Measurements from ENCODE around the gene LRRC4C.

LRRC4C gene

GRCh38 chr11:41116970-41117369 is 342.5 kb downstream of the LRRC4C start:
- Histone ChIP-seq H3K27me3 (ENCODE audit: control insufficient read depth, insufficient read depth, low read length, poor library complexity, severe bottlenecking) (no peaks in the 10 kb centered on the region), H3K36me3 (ENCODE audit: control insufficient read depth, insufficient read depth, low read length) (no peaks in the 10 kb centered on the region), H3K9me3 (ENCODE audit: control insufficient read depth, low read length) (no peaks in the 10 kb centered on the region), H3K27ac (ENCODE audit: insufficient read depth, low read depth, low read length, poor library complexity, severe bottlenecking) (no peak overlapping the region), H3K4me3 (ENCODE audit: insufficient read depth, low read depth, low read length) (no peak overlapping the region), H3K4me1 (ENCODE audit: control insufficient read depth, insufficient read depth, low read length) (no peaks in the 10 kb centered on the region)
- WGBS, 2 experiments = 51 to 58% methylated on average over 3 of the region's 3 CpGs

GRCh38 chr11:41115066-41115465 is 344.4 kb downstream of the LRRC4C start:
- Histone ChIP-seq H3K9me3 (ENCODE audit: control insufficient read depth, low read length) (no peaks in the 10 kb centered on the region), H3K36me3 (ENCODE audit: control insufficient read depth, insufficient read depth, low read length) (no peaks in the 10 kb centered on the region), H3K4me3 (ENCODE audit: insufficient read depth, low read depth, low read length) (no peak overlapping the region), H3K4me1 (ENCODE audit: control insufficient read depth, insufficient read depth, low read length) (no peaks in the 10 kb centered on the region), H3K27ac (ENCODE audit: insufficient read depth, low read depth, low read length, poor library complexity, severe bottlenecking) (no peak overlapping the region), H3K27me3 (ENCODE audit: control insufficient read depth, insufficient read depth, low read length, poor library complexity, severe bottlenecking) (no peaks in the 10 kb centered on the region)

DNA sequence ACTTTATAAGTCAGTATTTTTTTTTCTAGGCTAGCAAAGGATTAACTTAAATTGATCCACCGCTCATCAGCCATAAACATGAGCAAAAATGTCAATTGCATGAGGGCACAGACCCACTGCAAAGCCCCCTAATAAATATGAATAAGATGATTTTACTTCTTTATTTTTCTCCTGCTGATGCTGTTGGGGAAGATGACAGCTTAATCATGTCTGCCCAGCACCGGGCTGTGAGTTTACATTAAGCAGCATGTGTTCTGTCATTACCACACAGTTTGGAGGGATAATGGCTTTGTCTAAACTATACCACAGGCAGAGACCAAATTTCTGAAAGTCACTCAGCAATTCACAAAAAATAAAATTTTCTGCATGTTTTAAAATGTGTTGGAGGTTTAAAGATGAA is 346.3 kb downstream of the LRRC4C start:
- Histone ChIP-seq H3K4me3 (ENCODE audit: insufficient read depth, low read depth, low read length) (no peak overlapping the region), H3K9me3 (ENCODE audit: control insufficient read depth, low read length) (no peaks in the 10 kb centered on the region), H3K36me3 (ENCODE audit: control insufficient read depth, insufficient read depth, low read length) (no peaks in the 10 kb centered on the region), H3K4me1 (ENCODE audit: control insufficient read depth, insufficient read depth, low read length) (no peaks in the 10 kb centered on the region), H3K27ac (ENCODE audit: insufficient read depth, low read depth, low read length, poor library complexity, severe bottlenecking) (no peak overlapping the region), H3K27me3 (ENCODE audit: control insufficient read depth, insufficient read depth, low read length, poor library complexity, severe bottlenecking) (no peaks in the 10 kb centered on the region)
- 57 to 71% methylated on average over 1 to 2 of the region's 2 CpGs for WGBS, 2 experiments

DNA sequence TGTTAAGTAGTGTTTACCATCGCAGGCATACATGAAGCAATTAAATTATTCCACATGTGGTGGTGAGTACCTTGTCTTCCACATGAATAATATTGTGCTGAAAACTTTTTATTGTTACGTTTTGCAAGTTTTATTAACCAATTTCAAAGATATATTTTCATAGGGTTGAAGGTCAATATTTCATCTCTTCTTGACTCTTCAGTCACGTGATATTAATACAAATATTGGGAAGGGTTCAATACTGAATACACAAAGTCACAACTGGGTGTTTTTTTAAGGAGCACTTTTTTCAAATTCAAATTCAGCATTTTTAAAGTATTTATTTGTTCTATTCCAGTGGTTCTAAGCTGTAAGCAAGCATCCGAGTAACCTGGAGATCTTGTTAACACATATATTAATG is 348.9 kb downstream of the LRRC4C start:
- Histone ChIP-seq H3K4me3 (ENCODE audit: insufficient read depth, low read depth, low read length) (no peak overlapping the region), H3K36me3 (ENCODE audit: control insufficient read depth, insufficient read depth, low read length) (no peaks in the 10 kb centered on the region), H3K9me3 (ENCODE audit: control insufficient read depth, low read length) (no peaks in the 10 kb centered on the region), H3K27me3 (ENCODE audit: control insufficient read depth, insufficient read depth, low read length, poor library complexity, severe bottlenecking) (no peaks in the 10 kb centered on the region), H3K4me1 (ENCODE audit: control insufficient read depth, insufficient read depth, low read length) (no peaks in the 10 kb centered on the region), H3K27ac (ENCODE audit: insufficient read depth, low read depth, low read length, poor library complexity, severe bottlenecking) (no peak overlapping the region)
- 94 to 100% methylated on average over 1 to 3 of the region's 4 CpGs for WGBS, 2 experiments

DNA sequence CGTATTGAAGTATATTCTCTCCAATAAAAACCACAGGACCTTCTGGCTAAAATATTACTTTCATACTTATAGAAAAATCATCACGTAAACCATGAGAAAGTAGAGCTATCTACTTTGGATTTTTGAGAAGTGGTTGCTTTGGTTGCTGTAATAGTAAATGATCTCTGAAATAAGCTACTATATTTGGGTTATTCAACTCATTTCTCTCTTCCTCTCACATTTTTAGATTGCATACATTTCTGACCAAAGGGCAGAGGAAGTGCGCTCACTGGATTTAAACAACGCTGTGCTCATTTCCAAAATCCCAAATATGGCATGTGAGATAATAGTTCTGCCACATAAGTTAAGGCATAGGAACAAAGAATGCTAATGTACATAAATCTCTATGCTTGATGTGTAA is 357.0 kb downstream of the LRRC4C start:
- H3K9me3 ChIP-seq (ENCODE audit: control insufficient read depth, low read length) = no peaks in the 10 kb centered on the region
- H3K36me3 ChIP-seq (ENCODE audit: control insufficient read depth, insufficient read depth, low read length) = no peaks in the 10 kb centered on the region
- WGBS, 2 experiments = 91 to 100% methylated on average over 2 to 3 of the region's 4 CpGs
- no peak overlapping the region for H3K27ac ChIP-seq (ENCODE audit: insufficient read depth, low read depth, low read length, poor library complexity, severe bottlenecking)
- H3K27me3 ChIP-seq (ENCODE audit: control insufficient read depth, insufficient read depth, low read length, poor library complexity, severe bottlenecking) = no peaks in the 10 kb centered on the region
- no peak overlapping the region for H3K4me3 ChIP-seq (ENCODE audit: insufficient read depth, low read depth, low read length)
- no peaks in the 10 kb centered on the region for H3K4me1 ChIP-seq (ENCODE audit: control insufficient read depth, insufficient read depth, low read length)

- no peaks in the 10 kb centered on the region for H3K4me1 ChIP-seq (ENCODE audit: control insufficient read depth, insufficient read depth, low read length)
- no peak overlapping the region for H3K4me3 ChIP-seq (ENCODE audit: insufficient read depth, low read depth, low read length)
- 69 to 100% methylated on average over 1 of the region's 1 CpG for WGBS, 2 experiments
- no peaks in the 10 kb centered on the region for H3K36me3 ChIP-seq (ENCODE audit: control insufficient read depth, insufficient read depth, low read length)
- H3K27ac ChIP-seq (ENCODE audit: insufficient read depth, low read depth, low read length, poor library complexity, severe bottlenecking) = no peak overlapping the region
- no peaks in the 10 kb centered on the region for H3K9me3 ChIP-seq (ENCODE audit: control insufficient read depth, low read length)
- H3K27me3 ChIP-seq (ENCODE audit: control insufficient read depth, insufficient read depth, low read length, poor library complexity, severe bottlenecking) = no peaks in the 10 kb centered on the region
Measured at GRCh38 chr11:41099654-41100053, 359.8 kb downstream of the LRRC4C start.

DNA sequence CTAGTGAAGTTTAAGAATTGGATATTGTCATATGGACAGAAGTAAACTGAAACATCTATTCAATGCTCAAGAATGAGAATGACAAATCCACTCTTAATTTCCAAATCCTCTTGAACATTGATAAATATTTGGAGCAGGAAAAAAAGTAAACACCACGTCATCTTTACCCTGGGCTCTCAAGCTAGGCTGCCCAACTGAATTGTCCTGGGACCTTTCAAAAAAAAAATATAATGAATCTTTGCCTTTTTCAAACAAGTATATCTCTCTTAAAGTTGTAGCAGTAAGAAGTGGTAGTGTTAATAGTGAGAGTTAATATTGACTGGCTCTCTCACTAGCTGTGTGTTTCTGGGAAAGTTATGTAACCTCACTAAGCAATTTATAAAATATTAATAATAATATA is 374.3 kb downstream of the LRRC4C start:
- no peak overlapping the region for H3K4me3 ChIP-seq (ENCODE audit: insufficient read depth, low read depth, low read length)
- no peaks in the 10 kb centered on the region for H3K36me3 ChIP-seq (ENCODE audit: control insufficient read depth, insufficient read depth, low read length)
- H3K4me1 ChIP-seq (ENCODE audit: control insufficient read depth, insufficient read depth, low read length) = no peaks in the 10 kb centered on the region
- H3K9me3 ChIP-seq (ENCODE audit: control insufficient read depth, low read length) = no peaks in the 10 kb centered on the region
- H3K27me3 ChIP-seq (ENCODE audit: control insufficient read depth, insufficient read depth, low read length, poor library complexity, severe bottlenecking) = no peaks in the 10 kb centered on the region
- WGBS, 2 experiments = 83 to 100% methylated on average over 1 of the region's 1 CpG
- H3K27ac ChIP-seq (ENCODE audit: insufficient read depth, low read depth, low read length, poor library complexity, severe bottlenecking) = no peak overlapping the region

GRCh38 chr11:41081756-41082285 is 377.6 kb downstream of the LRRC4C start:
- Histone ChIP-seq H3K4me3 (ENCODE audit: insufficient read depth, low read depth, low read length) (no peak overlapping the region), H3K36me3 (ENCODE audit: control insufficient read depth, insufficient read depth, low read length) (no peaks in the 10 kb centered on the region), H3K27me3 (ENCODE audit: control insufficient read depth, insufficient read depth, low read length, poor library complexity, severe bottlenecking) (no peaks in the 10 kb centered on the region), H3K27ac (ENCODE audit: insufficient read depth, low read depth, low read length, poor library complexity, severe bottlenecking) (no peak overlapping the region), H3K4me1 (ENCODE audit: control insufficient read depth, insufficient read depth, low read length) (no peaks in the 10 kb centered on the region), H3K9me3 (ENCODE audit: control insufficient read depth, low read length) (no peaks in the 10 kb centered on the region)
- 92 to 96% methylated on average over 7 to 8 of the region's 8 CpGs for WGBS, 2 experiments

DNA sequence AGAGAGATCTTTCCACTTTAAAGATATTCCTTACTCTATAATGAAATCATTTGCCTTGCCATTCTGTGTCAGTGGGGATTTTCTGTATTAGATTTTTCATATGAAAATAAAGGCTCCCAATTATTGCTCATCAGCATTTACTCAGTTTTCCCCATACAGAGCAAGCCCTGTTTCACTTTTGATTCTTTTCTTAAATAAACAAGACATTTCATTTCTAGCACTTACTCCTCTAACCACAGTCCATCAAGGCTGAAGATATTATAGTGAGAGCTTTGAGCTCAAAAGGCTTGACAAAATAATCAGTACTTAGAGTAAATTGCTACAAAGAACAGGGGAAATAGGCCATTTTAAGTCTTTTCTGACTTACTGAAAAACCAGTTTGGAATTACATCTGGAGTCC is 385.1 kb downstream of the LRRC4C start:
- Histone ChIP-seq H3K9me3 (ENCODE audit: control insufficient read depth, low read length) (no peaks in the 10 kb centered on the region), H3K4me3 (ENCODE audit: insufficient read depth, low read depth, low read length) (no peak overlapping the region), H3K27ac (ENCODE audit: insufficient read depth, low read depth, low read length, poor library complexity, severe bottlenecking) (no peak overlapping the region), H3K4me1 (ENCODE audit: control insufficient read depth, insufficient read depth, low read length) (no peaks in the 10 kb centered on the region), H3K36me3 (ENCODE audit: control insufficient read depth, insufficient read depth, low read length) (peaks cover 5% of the 10 kb centered on the region), H3K27me3 (ENCODE audit: control insufficient read depth, insufficient read depth, low read length, poor library complexity, severe bottlenecking) (no peaks in the 10 kb centered on the region)

DNA sequence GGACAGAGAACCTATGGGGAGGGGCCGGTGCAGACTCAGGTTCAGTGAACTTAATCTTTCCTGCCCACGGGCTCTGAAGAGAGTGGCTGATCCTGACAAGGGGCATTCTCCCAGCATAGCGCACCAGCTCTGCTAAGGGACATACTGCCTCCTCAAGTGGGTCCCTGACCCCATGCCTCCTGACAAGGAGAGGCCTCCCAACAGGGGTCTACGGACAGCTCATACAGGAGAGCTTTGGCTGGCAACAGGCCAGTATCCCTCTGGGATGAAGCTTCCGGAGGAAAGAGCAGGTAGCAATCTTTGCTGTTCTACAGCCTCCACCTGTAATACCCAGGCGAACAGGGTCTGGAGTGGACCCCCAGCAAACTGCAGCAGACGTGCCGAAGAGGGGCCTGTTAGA is 394.0 kb downstream of the LRRC4C start:
- Histone ChIP-seq H3K4me1 (ENCODE audit: control insufficient read depth, insufficient read depth, low read length) (no peaks in the 10 kb centered on the region), H3K27ac (ENCODE audit: insufficient read depth, low read depth, low read length, poor library complexity, severe bottlenecking) (no peak overlapping the region), H3K36me3 (ENCODE audit: control insufficient read depth, insufficient read depth, low read length) (no peaks in the 10 kb centered on the region), H3K27me3 (ENCODE audit: control insufficient read depth, insufficient read depth, low read length, poor library complexity, severe bottlenecking) (no peaks in the 10 kb centered on the region), H3K9me3 (ENCODE audit: control insufficient read depth, low read length) (no peaks in the 10 kb centered on the region), H3K4me3 (ENCODE audit: insufficient read depth, low read depth, low read length) (no peak overlapping the region)
- WGBS, 2 experiments = 73 to 82% methylated on average over 8 of the region's 8 CpGs

DNA sequence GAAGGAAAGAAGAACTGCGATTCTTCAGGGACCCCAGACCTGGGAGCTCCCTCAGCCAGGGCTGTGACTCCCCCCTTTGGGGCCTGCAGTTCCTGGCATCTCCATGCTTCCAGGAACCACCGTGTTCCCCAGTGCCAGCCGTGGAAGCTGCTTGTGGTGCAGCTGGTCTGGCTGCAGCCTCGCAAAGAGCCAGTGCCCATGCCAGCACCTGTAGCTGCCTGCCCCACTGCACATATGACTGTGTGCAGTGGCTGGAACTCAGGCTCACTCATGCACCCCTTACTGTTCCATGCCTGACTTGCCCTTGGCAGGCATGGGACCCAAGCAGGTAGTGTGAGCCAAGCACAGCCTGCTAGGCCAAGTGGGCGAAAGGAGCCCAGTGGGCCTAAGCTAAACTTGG is 401.3 kb downstream of the LRRC4C start:
- Histone ChIP-seq H3K4me3 (ENCODE audit: insufficient read depth, low read depth, low read length) (no peak overlapping the region), H3K9me3 (ENCODE audit: control insufficient read depth, low read length) (no peaks in the 10 kb centered on the region), H3K4me1 (ENCODE audit: control insufficient read depth, insufficient read depth, low read length) (no peaks in the 10 kb centered on the region), H3K36me3 (ENCODE audit: control insufficient read depth, insufficient read depth, low read length) (no peaks in the 10 kb centered on the region), H3K27me3 (ENCODE audit: control insufficient read depth, insufficient read depth, low read length, poor library complexity, severe bottlenecking) (no peaks in the 10 kb centered on the region), H3K27ac (ENCODE audit: insufficient read depth, low read depth, low read length, poor library complexity, severe bottlenecking) (no peak overlapping the region)
- WGBS, 2 experiments = 94 to 97% methylated on average over 5 of the region's 5 CpGs
